Skin of body (tissue), 2 donors: Measurements from ENCODE around the gene CASK. TPM values are rescaled to one million over a fixed set of nuclear protein-coding genes. Genes with fewer than 3 reads are reported as not detected.
"Not testable (repeated sequence)": the region's sequence is repeated elsewhere in the genome, so short reads cannot be mapped to it uniquely, and the experiment has no call there.

ENCODE experiments used
- DNase-seq: peaks from one replicate; lab custom pipeline; 2025; lab: John Stamatoyannopoulos, UW
- total RNA-seq: library from RNA; depleted of rRNA; stranded (reverse); fragments of >200 nt; gene quantifications from one replicate; pipeline ENCODE4 v1.2.3, GENCODE V29; 2014

Gene CASK
- total RNA-seq, 1 donor from 2014 or later = 73.9 TPM

DNA sequence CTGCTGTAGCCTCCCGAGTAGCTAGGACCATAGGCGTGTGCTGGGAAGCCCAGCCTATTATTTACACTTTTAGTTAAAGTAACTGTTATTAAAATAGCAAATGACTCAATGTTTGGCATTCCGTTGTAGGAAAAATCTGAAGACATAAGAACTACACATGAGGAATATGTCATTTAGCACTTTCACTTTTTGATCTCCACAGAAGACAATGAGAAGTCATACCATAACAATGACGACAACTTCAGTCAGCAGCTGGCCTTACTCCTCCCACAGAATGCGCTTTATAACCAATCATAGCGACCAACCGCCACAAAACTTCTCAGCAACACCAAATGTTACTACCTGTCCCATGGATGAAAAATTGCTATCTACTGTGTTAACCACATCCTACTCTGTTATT, 227.9 kb downstream of the CASK start:
- no peak for DNase-seq

DNA sequence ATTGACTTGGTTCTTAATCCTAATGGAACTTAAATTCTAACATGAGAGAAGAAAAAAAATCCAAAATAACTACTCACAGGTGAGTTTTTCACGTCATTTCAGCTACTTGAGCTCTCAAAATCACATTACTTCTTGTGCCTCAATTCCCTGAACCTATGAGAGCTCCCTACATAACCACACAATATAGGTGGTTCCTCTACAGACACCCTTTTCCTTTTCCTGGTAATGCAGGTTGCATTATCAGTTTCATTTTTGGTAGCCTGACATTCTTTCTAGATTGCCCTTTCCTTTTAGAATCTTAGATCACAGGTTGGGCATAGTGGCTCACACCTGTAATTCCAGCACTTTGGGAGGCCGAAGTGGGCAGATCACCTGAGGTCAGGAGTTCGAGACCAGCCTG, 230.3 kb downstream of the CASK start:
- DNase-seq = no peak

DNA sequence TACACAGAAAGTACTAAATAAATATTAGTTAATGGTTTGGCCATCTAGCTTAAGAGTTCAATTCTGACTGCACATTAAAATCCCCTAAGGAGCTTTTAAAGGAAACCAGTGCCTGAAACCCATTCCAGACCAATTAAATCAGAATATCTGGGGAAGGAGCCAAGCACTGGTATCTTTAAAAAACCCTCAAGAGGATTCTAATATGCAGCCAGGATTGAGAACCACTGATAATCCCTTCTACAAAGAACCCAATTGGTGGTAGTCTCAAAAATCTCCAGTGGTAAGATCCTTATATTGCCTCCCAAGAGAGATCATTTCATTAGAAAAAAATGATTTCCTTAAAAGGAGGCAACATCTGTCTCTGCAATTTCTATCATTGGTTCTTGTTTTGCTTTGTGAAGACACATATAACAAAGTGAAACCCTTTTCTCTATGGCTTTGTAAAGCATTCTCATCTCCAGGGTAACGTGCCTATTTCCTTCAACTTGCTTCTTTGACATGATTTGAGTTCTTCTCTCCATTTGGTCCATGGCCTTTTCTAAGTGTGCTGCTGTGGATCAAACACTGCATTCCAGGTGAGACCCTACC, 231.1 kb downstream of the CASK start:
- DNase-seq = peak; percentile 17

DNA sequence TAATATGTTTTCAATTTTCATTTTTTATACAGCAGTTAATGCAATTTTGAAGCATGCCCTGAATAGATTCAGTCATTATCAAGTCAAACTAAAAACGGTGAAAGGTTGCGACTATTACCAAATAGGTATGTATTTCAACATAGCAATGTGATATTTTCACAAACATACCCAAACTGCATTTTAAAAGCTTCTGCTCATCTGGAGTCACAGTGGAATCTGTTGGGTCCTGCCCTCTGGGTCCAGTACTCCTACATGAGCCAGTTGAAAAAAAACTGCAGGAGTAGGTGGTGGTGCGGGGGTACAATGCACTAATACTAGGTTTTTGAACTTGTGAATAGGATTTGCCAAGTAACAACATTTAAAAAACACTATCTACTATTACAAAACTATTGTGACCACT, 233.6 kb downstream of the CASK start:
- DNase-seq = no peak

DNA sequence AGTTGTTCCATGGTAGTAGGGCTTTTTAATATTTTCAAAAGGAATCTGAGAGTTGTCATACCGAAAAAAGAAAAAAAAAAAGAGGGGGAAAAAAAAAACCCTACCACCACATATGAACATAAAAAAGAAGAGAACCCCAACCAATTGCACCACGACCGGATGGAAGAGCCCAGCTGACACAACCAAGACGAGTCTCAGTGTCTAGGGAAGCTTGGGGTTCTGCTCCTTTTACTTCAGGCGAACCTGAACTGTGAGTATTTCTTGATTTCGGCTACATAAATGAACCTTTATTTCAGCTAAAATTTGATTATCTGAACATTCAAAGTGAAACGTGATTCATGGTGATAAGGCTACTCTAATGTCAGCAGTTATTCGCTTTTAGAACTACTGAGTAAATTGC, 234.5 kb downstream of the CASK start, which contains the start of gene GPR34:
Gene GPR34, plus strand, starts transcription at position 139 of the 400 bp plus-strand sequence. CDS start 6,661 bp downstream, outside the sequence.
- no peak for DNase-seq

DNA sequence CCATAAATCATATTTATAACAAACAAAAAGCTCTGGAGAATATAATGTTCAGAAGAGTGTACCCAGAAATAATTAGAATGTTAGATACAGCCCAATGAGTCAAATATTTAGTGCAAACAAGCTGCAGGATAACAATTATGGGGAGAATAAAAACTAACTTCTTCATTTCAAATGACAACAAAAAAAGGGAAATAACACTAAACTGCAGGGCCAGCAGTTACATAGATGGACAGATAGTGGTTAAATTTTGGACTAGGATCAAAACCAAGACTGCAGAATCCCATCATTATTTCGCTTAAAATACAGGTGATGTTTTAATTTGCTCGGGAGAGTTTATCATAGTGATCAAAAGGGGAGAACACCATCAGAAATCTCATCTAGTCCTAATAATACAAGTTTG, 235.2 kb downstream of the CASK start:
- DNase-seq = no peak

DNA sequence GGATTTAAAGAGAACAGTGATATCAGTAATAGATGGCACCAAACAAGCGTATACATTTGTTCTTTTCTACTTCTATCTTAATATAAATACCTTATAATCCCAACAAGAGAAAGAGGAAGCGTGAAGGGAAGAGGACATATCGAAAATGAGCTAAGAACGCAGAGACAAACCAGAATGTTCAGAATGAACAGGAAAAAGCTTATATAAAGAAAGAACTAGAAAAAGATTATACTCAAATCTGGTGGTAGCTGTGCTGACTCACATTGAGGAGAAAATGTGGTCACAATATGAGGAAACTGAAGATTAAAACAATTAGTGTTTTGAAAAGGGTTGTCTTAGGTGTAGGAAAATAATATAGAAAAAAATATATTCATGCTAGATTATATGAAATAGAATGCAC, 236.6 kb downstream of the CASK start:
- no peak for DNase-seq

DNA sequence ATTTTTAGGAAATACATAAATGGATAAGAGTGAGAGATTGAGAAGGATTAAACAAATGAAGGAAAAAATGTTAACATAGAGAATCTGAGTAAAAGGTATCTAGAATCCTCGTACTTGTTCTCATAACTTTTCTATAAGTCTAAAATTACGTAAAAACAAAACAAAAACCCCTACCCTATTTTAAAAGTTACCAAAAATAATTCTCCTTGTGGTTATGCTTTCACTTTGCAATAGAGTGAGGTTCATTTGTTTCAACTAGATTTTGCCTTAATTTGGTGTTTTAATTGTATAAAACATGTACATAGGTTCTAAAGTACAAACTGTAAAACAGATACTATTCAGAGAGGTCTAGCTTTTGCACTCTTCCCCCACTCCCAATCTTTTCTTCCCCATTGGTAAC, 238.4 kb downstream of the CASK start:
- DNase-seq = no peak

DNA sequence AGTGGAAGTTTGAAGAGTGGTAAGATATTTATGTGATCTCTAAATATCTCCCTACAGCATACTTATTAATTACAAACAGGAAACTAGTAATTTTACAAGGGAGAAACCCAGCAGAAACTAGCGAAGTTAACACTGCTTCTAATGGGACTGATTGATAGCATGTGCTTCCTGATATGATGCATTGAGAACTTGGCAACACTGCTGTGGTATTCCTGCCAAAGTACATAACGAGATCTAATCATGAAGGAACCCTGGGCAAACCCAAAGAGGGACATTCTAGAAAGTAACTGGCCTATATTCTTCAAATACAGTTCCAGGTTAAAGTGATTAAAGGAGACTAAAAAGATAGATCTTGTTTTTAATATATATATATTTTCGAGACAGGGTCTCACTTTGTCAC, 239.2 kb downstream of the CASK start:
- no peak for DNase-seq

DNA sequence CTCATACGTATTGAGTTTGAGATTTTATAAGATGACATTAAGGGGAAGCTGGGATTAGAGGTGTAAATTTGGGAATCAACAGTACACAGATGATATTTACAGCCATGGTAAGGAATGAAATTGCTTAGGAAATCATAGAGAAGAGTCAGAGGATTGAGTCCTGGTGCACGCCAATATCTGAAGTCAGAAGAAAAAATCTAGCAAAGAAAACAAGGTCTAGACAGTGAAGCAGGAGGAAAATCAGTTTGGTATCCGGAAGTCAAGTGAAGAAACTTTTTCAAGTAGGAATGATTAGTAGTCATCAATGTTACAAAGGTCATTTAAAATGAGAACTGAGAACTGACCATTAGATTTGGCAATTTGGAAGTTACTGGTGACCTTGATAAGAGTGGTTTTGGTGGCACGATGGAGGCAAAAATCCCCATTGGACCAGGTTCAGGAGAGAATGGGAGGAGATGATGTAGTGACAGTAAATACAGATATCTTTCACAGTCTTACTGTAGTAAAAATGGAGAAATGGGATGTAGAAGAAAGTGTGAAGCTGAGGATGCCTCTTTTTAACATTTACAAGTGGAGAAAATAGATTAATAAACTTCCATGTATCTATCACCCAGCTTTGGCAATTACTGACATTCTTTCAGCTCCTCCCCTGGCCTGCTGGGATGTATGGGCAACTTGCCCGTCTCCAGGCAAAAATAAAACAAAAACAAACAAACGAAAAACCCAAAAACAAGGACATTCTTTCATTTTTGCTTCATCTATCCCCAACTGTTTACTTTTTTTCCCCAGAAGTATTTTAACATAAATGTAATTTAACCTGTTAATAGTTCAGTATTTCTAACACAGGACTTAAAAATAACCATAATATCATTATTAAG, 245.9 kb downstream of the CASK start:
- DNase-seq = no peak

DNA sequence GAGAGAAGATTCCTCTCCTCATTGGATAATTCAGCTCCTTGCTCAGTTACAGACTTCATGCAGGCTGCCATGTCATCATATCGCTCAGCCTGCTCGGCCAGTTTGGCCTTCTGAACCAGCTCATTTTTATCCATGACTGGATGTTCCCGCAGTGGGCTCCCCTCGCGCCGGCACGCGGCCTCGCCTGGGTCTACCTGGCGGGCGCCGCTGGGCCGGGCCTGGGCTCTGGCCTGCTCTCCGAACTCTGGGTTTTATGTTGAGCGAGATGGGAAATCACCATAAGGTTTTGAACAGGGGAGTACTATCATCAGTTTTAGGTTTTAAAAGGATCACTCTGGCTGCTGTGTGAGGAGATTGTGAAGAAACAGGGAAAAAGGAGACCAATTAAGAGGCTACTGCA, 247.0 kb downstream of the CASK start:
- DNase-seq = not testable (repeated sequence)

DNA sequence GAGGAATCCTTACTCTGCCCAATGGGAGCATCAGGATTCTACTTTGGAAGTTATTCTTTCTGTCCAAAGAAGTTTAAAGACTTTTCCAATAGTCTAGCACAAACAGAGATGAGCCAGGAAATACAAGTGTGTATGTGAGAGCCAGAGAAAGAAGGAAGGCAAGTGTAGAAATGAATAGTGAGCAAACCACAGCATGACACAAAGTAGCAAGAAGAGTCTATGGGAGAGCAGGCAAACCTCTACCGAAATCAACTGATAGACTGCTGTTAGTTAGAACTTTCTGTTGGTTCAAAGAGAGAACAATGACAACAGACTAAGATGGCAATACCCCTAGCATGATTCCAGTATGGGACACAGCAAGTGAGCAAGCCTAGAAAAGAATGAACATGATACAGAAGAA, 250.7 kb downstream of the CASK start:
- no peak for DNase-seq

DNA sequence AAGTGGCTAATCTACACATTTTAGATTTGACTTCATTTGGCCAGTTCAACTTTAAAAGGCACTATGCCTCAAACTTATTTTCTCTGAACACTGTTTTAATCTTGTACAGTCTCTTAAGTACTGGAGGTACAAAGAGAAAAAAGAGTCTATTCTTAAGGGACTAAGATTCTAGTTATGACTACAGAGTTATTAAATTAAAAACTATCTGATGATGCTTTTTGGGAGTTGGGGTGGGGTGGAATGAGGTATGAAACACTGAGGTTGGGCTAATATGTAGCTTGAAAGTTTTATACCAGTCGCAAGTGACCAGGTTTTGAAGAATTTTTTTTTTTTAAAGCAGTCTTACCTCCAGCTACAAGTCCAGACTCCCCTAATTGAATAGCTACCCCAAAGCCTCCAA, 252.3 kb downstream of the CASK start:
- no peak for DNase-seq

DNA sequence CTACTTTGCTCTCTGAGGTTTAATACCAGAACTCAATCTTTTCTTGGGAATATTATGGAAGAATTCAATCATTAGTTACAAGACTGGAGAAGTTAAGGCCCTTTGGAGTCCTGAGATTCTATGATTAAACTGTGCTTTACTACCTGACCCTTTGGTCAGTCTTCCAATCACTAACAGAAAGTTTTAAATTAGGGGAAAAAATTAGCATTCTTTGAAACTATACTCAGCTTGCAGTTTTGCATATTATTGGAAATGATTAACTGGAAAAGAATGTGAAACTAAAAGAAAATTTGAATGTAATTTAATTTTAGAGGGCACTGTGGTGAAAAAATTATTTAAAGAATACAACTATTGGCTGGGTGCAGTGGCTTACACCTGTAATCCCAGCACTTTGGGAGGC, 253.2 kb downstream of the CASK start:
- no peak for DNase-seq

DNA sequence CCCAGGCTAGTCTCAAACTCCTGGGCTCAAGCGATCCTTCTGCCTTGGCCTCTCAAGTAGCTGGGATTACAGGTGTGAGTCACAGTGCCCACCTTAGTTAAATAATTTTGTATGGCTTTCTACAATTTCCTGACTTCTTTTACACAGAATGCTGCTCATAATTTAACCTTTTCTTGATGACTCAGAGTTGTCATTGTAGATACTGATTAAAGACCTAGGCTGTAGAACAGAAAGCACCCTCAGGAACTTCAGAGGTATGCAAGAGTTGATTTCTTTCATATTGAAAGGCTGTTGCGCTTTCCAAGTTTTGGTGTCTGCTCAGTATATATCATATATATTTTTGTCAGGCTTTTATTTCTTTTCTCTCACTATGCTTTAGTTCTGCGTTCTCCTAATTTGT, 255.7 kb downstream of the CASK start:
- DNase-seq = no peak

DNA sequence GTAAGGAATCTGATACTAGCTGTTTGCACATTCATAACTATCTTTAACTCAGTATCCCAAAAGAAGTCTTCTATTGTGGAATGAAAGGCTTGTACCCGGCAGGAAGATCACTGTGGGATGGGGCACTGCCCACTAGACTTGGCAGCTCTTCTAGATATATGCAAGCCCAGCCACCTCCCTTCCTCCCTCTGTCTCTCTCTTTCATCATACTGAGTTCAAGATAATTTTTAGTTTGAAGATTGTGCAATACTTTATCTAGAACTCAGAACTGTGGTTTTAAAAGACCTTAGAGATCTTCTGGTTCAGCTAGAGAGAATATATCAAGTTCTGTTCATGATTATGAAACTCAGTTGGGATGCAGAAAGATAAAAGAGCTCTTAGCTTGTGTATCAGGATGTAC, 257.1 kb downstream of the CASK start:
- no peak for DNase-seq

DNA sequence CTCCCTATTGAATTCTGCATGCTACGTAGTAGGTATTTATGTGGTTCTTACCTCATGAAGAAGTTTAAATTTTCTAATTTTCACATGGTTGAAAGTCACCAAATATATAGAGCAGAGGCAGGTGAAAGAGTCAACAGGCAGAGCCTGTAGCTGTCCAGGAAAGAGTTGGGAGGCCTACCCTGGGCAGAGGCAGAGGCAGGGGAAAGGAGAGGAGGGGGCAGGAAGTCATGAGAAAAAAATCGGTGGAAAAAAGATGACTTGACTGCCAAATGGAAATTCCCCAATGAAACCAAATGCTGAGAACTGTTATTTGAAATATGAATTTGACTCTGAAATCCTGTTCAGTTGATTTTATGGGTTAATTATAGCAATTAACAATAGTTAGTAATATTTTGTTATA, 257.7 kb downstream of the CASK start:
- no peak for DNase-seq

DNA sequence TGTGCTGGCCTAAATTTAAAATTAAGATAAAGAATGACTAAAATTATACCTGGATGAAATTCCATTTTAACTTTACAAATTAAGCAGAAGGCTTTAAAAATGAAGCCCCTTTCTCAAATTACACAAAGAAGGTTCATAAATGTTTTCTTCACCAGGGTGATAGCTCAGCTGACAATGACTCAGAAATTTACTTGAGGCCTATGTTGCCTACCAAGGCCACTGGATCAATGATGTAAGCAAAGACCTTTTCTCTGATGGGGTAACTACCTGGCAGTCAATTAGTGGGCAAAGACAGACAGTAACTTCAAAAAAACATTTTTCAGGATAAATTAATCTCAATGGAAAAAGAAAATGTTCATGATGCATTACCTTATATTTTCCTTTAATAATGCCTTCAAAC, 258.4 kb downstream of the CASK start:
- no peak for DNase-seq

DNA sequence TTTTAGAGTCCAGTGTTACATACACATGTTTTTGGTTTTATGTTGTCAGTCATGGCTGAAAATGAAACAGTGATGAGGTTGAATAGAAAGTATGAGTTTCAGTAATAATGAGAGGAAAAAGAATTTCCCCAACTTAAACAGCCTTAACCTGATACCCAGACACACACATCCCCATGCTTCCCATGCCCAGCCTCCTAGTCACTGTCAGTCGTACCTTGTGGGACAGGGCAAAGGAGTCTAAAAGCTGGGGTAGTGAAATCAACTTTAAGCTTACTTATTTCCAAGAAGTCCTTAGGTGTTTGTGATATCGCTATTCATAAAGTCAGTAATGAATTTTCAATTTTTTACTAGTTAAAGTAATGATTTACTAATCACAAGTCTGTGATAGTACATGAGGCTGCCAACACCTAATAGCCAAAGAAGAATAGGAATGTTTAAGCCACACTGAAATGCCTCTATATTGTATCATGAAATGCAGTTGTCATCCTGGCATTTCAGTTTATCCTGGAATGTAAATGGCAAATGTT, 258.9 kb downstream of the CASK start:
- DNase-seq = no peak

DNA sequence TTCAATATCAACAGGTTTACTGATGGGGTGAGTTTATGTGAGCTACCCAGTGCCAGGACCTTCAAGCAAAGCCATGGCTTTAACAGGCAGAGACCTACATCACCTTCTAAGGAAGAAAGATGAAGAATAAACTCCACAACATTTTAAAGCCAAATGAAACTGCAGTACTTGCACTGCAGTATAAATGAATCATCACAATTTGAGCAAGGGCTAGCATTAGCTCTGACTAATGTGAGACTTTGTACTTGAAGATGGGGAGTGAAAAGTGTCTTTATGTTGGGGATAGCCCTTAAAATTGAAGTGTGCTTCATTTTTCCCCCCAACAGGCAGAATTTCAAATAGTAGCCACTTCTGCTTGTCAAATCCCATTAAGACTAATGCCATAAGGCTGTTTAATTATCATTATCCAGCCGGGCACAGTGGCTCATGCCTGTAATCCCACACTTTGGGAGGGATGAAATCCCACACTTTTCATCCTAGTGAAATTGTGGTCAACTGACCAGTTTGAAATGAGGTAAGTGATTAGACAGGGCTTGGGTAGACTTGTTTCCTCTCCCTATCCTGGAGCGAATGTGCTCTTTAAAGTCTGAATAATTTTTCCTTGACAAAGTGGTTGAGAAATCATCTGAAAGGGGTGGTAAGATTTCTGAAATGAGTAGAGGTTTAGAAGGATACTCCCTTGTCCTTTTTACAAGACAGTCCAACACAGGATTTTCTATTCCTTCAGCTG, 261.8 kb downstream of the CASK start:
- no peak for DNase-seq

DNA sequence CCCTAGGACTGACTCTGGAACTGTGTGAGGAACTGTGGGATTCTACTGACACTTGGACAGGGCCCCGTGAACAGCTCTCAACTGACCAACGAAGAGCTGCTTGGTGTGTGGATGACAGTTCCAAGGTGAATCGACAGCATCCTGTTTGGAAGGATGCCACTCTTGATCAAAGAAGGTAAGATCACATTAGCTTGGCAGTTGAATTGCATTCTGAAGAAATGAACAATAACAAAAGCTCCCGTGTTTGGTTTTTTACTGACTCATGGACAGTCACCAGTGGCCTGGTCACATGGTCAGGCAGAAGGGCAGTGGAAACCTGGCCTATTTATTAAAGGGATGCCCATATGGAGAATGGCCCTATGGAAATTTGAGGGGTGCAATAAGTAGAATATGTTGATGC, 267.7 kb downstream of the CASK start:
- DNase-seq = no peak

DNA sequence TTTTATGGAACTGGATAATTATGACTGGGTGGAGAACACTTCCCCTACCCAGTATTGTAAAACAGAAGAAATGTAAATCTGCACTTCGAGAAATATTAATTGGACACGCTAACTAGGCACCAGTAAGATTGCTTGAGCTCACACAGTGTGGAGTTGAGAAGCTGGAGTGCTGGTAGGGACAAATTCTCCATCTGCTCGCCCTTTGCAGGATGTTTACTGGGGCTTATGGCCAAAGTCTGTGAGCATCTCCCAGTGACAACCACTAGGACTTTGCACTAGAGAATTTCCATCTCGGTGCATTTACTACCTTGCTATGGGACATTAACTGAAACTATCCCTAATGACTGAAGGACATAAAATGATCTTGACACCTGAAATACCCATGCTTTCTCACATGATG, 268.3 kb downstream of the CASK start:
- no peak for DNase-seq
